Measurements from ENCODE around the gene VPS37B.
"Not testable (repeated sequence)": the region's sequence is repeated elsewhere in the genome, so short reads cannot be mapped to it uniquely, and the experiment has no call there.

GRCh38 chr12:122892724-122893123 is 3.2 kb downstream of the VPS37B start:
- TF ChIP-seq ATF6 (CRISPR knock-in tag; IDR thresholded peaks at IDR 0.05); CTCF (IDR thresholded peaks at IDR 0.05); HMGXB4 (CRISPR knock-in tag; IDR thresholded peaks at IDR 0.05); MYBL2 (CRISPR knock-in tag; IDR thresholded peaks at IDR 0.05); STAT6 (CRISPR knock-in tag; conservative IDR thresholded peaks at IDR 0.05; ENCODE audit: low read depth); FOXJ3 (CRISPR knock-in tag; IDR thresholded peaks at IDR 0.05; ENCODE audit: borderline replicate concordance); GABPB1 (CRISPR knock-in tag; IDR thresholded peaks at IDR 0.05); ATF3 (CRISPR knock-in tag; conservative IDR thresholded peaks at IDR 0.05); NFYB (CRISPR knock-in tag; conservative IDR thresholded peaks at IDR 0.05; ENCODE audit: low read depth): not testable (repeated sequence)
